ENCODE results near the gene SPON1.
"Not testable (repeated sequence)": the region's sequence is repeated elsewhere in the genome, so short reads cannot be mapped to it uniquely, and the experiment has no call there.

The SPON1 gene

GRCh38 chr11:13984616-13985450 lies 22.3 kb downstream of the SPON1 start:
- no peak for DNase-seq (ENCODE audit: low read depth)

GRCh38 chr11:13986695-13987094 lies 24.2 kb downstream of the SPON1 start:
- not testable (repeated sequence) for DNase-seq (ENCODE audit: low read depth)

DNA sequence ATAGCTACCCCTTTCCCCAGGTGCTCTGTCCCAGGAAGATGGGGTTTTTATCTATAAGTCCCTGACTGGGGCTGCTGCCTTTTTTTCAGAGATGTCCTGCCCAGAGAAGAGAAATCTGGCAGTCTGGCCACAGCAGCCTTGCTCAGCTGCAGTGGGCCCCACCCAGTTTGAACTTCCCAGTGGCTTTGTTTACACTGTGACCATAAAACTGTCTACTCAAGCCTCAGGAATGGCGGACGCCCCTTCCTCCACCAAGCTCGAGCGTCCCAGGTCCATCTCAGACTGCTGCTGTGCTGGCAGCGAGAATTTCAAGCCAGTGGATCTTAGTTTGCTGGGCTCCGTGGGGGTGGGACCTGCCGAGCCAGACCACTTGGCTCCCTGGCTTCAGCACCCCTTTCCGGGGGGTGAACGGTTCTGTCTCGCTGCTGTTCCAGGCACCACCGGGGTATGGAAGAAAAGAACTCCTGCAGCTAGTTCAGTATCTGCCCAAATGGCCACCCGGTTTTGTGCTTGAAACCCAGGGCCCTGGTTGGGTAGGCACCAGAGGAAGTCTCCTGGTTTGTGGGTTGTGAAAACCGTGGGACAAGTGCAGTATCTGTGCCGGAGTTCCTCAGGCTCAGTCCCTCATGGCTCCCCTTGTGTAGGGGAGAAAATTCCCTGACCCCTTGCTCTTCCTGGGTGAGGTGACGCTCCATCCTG lies 29.8 kb downstream of the SPON1 start:
- not testable (repeated sequence) for DNase-seq (ENCODE audit: low read depth)

GRCh38 chr11:13993096-13993765 lies 30.7 kb downstream of the SPON1 start:
- DNase-seq (ENCODE audit: low read depth), result no peak

GRCh38 chr11:13997881-13998280 lies 35.4 kb downstream of the SPON1 start:
- no peak for DNase-seq (ENCODE audit: low read depth)

GRCh38 chr11:13999704-14000103 lies 37.2 kb downstream of the SPON1 start:
- DNase-seq (ENCODE audit: low read depth), result no peak

GRCh38 chr11:14001597-14001996 lies 39.1 kb downstream of the SPON1 start:
- DNase-seq (ENCODE audit: low read depth), result no peak

DNA sequence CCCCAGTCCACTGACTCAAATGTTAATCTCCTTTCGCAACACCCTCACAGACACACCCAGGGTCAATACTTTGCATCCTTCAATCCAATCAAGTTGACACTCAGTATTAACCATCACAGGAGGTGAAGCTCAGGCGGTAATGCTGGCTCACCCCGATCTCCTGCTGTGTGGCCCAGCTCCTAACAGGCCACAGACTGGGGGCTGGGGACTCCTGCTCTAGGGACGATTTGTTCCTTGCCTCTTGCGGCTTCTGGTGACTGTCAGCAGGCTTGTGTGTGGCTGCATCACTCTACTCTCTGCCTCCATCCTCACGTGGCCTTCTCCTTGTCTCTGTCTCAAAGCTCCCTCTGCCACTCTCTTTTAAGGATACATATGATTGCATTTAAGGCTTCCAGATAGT lies 45.0 kb downstream of the SPON1 start:
- DNase-seq (ENCODE audit: low read depth), result no peak

DNA sequence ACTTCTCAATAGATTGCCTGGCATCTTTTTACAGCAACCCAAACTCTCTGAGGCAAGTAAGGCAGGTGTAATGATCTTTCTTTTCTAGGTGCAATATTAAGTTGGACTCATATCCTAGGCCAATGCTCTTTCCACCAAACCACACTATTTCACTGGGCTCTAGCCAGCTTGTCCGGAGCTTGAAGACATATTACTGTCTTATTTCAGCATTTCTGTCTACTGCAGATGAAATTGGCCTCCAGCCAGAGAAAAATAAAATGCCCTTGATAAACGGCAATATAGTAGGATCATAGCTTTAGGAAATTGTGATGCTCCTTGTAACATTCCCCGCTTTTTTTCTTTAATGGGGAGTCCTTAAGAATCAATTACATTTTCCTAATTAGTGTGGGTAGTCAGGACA lies 48.1 kb downstream of the SPON1 start:
- no peak for DNase-seq (ENCODE audit: low read depth)

GRCh38 chr11:14012846-14013245 lies 50.3 kb downstream of the SPON1 start:
- no peak for DNase-seq (ENCODE audit: low read depth)

GRCh38 chr11:14015711-14016110 lies 53.2 kb downstream of the SPON1 start:
- no peak for DNase-seq (ENCODE audit: low read depth)

DNA sequence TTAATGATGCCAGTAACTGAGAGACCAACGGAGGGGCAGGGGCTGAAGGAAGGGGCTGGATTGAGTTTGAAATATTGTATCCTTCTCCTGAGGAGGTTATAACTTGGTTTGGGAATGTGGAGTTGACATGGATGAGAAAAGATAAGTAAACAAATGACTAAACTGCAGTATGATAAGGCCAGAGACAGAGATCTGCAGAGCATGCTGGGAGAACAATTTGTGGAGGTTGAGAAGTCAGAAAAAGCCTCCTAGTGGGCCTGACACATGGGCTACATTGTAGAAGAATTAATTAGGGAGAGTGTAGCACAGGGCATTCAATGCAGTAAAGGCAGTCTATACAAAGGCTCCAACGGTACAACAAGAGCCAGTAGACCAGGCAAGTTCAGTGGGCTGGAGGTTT lies 55.9 kb downstream of the SPON1 start:
- DNase-seq (ENCODE audit: low read depth), result no peak

- DNase-seq (ENCODE audit: low read depth), result no peak
Observed at GRCh38 chr11:14021738-14022137, 59.2 kb downstream of the SPON1 start.

GRCh38 chr11:14022251-14022650 lies 59.7 kb downstream of the SPON1 start:
- no peak for DNase-seq (ENCODE audit: low read depth)

DNA sequence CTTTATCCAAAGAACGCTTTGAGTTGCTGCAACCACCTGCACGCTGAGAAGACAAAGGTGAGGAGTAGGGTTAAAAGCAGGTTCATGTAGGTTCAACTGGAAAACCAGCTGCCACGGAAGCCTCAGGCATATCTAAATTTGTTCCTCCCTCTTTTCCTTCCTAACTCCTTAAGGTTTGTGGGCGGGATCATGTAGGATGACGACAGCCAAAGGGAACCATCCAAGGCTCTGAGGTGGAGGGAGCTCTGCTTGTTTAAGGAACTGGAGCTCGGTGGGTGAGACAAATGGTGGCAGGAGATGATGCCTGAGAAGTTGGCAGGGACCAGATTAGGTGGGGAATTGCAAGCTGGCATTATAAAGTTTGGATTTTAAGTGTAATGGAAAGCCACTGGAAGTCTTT lies 60.3 kb downstream of the SPON1 start:
- DNase-seq (ENCODE audit: low read depth), result no peak

GRCh38 chr11:14026961-14027360 lies 64.4 kb downstream of the SPON1 start:
- no peak for DNase-seq (ENCODE audit: low read depth)

DNA sequence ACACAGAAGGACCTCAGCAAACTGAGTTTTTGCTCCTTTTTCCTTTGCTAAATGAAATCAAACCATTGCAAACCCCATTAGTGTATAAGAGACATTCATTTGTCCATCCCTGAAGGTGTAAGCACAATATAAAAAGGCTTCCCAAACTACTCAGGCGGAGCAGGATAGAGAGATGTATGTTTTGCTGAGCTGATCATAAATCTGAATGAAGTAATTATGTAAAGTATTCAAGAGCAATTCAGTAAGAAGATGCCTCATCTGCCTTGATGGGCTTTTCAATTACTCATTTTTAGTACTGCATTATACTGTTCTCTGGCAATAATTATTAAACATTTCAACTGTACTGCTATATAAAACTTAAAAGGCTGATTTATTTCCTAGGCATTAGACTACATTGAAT lies 65.0 kb downstream of the SPON1 start:
- no peak for DNase-seq (ENCODE audit: low read depth)

GRCh38 chr11:14029440-14029839 lies 66.9 kb downstream of the SPON1 start:
- DNase-seq (ENCODE audit: low read depth), result no peak

- DNase-seq (ENCODE audit: low read depth), result no peak
Observed at GRCh38 chr11:14029971-14030920, 67.7 kb downstream of the SPON1 start.

DNA sequence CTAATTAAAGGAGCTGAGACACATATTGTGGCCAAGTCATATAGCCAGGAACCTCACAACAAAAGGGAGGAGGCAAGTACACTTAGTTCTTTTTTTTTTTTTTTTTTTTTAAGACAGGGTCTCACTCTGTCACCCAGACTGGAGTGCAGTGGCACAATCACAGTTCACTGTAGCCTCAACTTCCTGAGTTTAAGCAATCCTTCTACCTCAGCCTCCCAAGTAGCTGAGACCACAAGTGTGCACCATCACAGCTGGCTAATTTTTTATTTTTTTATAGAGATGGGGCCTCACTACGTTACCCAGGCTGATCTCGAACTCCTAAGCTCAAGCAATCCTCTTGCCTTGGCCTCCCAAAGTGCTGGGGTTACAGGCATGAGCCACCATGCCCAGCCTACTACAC lies 73.0 kb downstream of the SPON1 start:
- DNase-seq (ENCODE audit: low read depth), result not testable (repeated sequence)

DNA sequence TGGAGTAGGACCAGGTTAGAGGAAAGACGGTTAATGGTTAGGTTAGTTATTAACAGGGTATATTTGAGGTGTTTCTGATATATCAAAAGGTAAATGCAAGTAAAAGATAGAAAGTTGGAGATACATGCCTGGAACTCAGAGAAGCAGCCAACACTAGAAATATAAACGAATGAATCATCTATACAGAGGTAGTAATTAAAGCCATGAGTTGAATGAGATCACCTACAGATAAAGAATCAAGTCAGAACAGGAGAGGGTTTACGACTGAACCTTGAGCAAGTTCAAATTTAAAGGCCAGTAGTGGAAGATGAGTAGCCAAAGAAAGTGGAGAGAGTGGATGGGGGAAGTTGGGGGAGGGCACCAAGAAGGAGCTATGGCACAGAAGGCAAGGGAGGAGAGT lies 73.9 kb downstream of the SPON1 start:
- no peak for DNase-seq (ENCODE audit: low read depth)

DNA sequence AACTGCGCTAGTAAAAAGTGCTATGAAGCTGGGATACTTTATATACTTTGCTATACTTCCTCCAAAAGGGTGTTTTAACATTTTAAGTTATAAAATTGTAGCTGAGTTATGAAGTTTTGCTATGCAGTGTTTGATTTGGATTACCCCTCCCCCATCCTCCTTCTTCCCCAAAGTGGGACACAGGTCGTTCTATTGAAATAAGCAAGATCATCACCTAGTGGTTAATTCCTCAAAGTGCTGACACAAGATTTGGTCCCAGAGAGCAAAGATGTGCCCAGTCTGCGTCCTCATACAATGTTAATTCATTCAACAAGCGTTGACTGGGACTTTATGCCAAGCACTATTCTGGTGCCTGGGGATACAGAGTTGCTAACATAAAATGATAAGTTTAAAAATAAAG lies 78.5 kb downstream of the SPON1 start:
- DNase-seq (ENCODE audit: low read depth), result no peak

All from stimulated activated CD8-positive, alpha-beta memory T cell treated with anti-CD3 and anti-CD28 coated beads, Interleukin-7, amount 100 ng/mL, for 24 hours (primary cell).